GM19099 (cell line): ENCODE data around the gene C1orf116.

Experiments
- POLR2A ChIP-seq: IDR thresholded peaks from 3 replicates; pipeline ENCODE4 v1.6.1; 2011; ENCODE audit warnings: low read depth; ENCODE audit not compliant: insufficient read length; ENCODE audit errors: extremely low read depth

The C1orf116 gene

GRCh38 chr1:207069061-207069460 lies 36.5 kb upstream of the C1orf116 start:
- no peak for TF ChIP-seq POLR2A

- TF ChIP-seq POLR2A, result no peak
These were observed 35.1 kb upstream of the C1orf116 start for GRCh38 chr1:207067665-207068064.

DNA sequence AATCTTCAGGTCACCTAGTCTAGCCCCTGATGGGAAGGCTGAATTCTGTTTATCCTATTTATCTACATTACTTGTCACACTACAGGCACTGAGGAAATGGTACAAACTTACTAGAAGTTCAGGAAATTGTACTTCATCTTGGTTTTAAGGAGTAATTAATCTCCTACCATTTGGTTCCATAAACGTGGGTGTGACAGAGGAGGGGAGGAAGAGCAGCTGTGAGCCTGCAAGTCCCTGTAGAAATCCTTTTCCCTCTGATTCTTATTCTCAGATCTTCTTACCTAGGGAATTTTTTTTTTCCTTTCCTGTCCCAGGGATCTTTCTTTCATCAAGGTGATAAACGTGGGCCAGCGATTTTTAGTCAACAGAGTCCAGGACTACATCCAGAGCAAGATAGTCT lies 34.6 kb upstream of the C1orf116 start:
- TF ChIP-seq POLR2A, result no peak

- TF ChIP-seq POLR2A, result no peak
These were observed 32.0 kb upstream of the C1orf116 start for GRCh38 chr1:207064561-207064960.

DNA sequence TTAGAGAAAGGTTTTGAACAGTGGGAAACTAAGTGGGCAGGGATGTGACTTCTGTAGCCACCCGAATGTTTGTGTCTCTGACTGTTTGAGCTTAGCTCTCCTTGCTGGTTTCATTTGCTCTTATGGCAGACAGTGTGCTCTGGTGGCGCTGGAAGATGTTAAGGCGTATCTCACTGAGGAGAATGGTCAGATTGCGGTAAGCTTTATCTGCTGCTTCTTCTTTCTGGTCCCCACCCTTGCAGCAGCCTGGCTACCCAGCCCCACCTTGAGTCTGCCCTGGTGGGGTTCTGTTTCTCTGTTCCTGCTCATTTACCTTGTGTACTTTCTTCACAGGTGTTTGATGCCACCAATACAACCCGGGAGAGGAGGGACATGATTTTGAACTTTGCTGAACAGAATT lies 30.5 kb upstream of the C1orf116 start:
- TF ChIP-seq POLR2A, result no peak

DNA sequence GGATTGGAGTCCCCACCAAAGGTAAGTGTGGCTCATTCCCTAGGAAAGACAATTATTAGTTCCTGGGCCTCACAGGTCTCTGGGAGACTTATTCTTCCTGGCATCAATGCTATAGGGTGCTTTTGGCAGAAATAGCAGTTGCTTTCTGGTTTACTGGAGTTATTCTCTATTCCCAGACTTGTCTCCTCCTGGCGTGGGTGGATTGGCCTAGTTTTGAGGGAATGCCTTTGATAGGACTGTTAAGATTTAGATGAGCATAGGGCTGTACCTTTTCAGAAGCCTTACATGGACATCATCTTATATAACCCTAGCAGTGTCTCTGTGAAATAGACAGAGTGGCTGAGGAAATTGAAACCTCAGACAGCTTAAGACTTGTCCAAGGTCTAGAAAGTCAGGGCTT lies 29.5 kb upstream of the C1orf116 start:
- TF ChIP-seq POLR2A, result no peak

- no peak for TF ChIP-seq POLR2A
These were observed 28.0 kb upstream of the C1orf116 start for GRCh38 chr1:207060596-207060995.

GRCh38 chr1:207059881-207060280 lies 27.3 kb upstream of the C1orf116 start:
- TF ChIP-seq POLR2A, result no peak

GRCh38 chr1:207058878-207059867 lies 26.6 kb upstream of the C1orf116 start:
- TF ChIP-seq POLR2A, result no peak

GRCh38 chr1:207058252-207058651 lies 25.7 kb upstream of the C1orf116 start:
- TF ChIP-seq POLR2A, result no peak

DNA sequence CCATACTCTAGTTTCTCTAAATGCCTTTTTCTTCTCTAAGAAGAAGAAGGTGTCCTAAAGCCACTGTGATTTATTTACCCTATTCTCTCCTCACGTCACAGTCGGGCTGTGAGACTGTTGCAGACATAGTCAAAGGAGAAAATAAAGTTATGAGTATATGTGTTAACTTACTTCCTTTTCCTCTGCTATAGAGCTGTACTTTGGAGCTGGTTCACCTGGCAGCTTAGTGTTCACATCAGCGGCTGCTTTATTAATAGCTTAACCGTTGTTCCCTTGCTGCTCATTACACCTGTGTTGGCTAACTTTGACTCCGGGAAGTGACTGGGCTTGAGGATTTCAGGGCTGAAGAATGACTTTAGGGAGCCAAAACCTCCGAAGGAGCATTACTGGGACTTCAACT lies 24.1 kb upstream of the C1orf116 start:
- no peak for TF ChIP-seq POLR2A

DNA sequence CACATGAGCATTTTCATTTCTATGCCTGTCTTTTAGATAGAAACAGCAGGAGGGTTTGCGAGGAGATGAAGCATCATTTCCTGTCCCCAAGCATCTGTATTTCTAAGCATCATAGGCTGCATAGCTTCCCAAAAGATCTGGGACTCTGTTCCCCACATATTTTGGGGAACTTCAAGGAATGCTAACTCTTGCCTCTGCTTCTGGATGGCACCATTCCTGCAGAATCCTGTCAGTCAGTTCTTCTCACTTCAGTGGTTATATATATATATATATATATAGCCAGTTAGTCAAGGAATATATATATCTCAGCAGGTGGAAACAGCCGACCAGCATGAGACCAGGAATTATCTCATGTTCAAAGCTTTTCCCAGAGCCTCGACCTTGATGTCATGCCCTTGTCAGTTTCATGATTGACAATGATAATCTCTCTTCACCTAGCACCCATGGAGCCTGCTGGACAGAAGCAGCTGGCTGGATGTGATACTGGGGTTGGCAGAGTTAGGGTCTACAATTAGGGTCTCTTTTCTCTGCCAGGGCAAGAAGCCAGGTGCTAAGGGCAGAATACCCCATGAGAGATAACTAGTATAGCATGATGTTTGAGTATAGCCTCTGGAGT lies 22.9 kb upstream of the C1orf116 start:
- no peak for TF ChIP-seq POLR2A

- no peak for TF ChIP-seq POLR2A
These were observed 21.9 kb upstream of the C1orf116 start for GRCh38 chr1:207054491-207054890.

DNA sequence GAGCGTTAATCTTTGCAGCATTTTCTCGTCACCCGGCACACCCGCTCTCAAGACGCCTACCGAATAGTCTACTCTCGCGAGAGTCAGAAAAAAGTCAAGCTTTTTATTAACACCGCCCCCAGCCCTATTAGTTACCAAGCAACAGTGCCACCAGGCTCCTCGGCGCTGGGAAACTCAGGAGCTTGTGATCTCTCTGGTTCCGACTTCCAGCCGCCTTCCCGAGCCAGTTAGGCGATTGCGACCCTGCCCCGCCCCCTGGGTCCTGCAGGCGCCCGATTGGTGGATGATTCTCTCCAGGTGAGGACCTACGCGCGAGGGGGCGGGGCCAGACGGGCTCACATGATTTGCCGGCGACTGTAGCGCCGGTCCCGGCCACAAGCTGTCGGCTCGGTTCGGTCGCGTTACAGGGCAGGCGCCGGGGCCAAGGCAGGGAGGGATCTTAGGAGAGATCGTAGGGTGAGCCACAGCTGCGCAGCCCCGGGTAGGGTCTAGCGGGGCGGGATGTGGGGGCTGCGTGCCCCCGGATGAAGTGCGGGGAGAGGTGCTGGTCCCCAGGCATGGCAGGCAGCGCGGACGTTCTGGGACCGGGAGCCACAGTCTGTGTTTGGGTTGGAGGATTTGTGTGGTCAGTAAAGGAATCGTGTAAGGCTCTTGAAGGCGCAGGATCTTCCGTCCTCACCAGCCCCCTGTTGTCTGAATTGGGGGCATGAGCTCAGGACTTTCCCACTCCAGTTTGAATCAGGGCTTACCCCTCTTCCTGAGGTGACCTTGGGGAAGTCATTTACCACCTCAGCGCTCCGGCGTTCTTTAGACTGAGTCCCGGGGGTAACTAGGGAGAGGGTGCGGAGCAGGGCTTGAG lies 20.6 kb upstream of the C1orf116 start, which contains the start of gene PFKFB2:
PFKFB2 (plus strand) TSS at position 365 of the 859 bp plus-strand sequence. CDS start 1,443 bp downstream, outside the sequence.
- peak; percentile 69 for TF ChIP-seq POLR2A
